ENCODE measurements around the gene TBCD.

The TBCD gene

GRCh38 chr17:82917699-82918345, 166.0 kb downstream of the TBCD start:
- H3K27ac ChIP-seq (ENCODE audit: extremely low read depth, low read depth, low read length) = no peak overlapping the region
- H3K4me3 ChIP-seq (ENCODE audit: low read depth, low read length) = no peak overlapping the region
- H3K36me3 ChIP-seq (ENCODE audit: control insufficient read depth in 2 of 2, insufficient read depth in 1 of 2, low read length in 2 of 2) = peaks cover 0 to 40% of the 10 kb centered on the region in 2 experiments; a peak in 2 of 3 replicates
- no peaks in the 10 kb centered on the region for H3K4me1 ChIP-seq (ENCODE audit: control insufficient read depth, insufficient read depth, low read length)
- CTCF ChIA-PET = interaction anchor here (0.6 to 1.8 kb wide), 12 partner anchors 9 to 237 kb away, joined by 3 to 7 read pairs (median 4); no protein-coding TSS in a partner anchor
- no peak for TF ChIP-seq KLF8 (tag by site-specific recombination; IDR thresholded peaks at IDR 0.05)
- TF ChIP-seq ZNF654 (tag by site-specific recombination; IDR thresholded peaks at IDR 0.05; ENCODE audit: low read depth) = peak; percentile 33
- TF ChIP-seq ZNF19 (tag by site-specific recombination; IDR thresholded peaks at IDR 0.05; ENCODE audit: low read depth) = no peak
- H3K9me3 ChIP-seq (ENCODE audit: control insufficient read depth, insufficient read depth, low read depth, low read length) = no peaks in the 10 kb centered on the region
- POLR2A ChIA-PET = no interaction called here

- H3K4me1 ChIP-seq (ENCODE audit: control insufficient read depth, insufficient read depth, low read length) = no peaks in the 10 kb centered on the region
- no peak overlapping the region for H3K27ac ChIP-seq (ENCODE audit: extremely low read depth, low read depth, low read length)
- POLR2A ChIA-PET = no interaction called here
- TF ChIP-seq CTCF (tag by site-specific recombination; IDR thresholded peaks at IDR 0.05) = no peak
- no peak for TF ChIP-seq ZNF2 (tag by site-specific recombination; IDR thresholded peaks at IDR 0.05)
- TF ChIP-seq ZNF48 (tag by site-specific recombination; IDR thresholded peaks at IDR 0.05) = no peak
- peaks cover 0 to 37% of the 10 kb centered on the region in 2 experiments; a peak in 2 of 3 replicates for H3K36me3 ChIP-seq (ENCODE audit: control insufficient read depth in 2 of 2, insufficient read depth in 1 of 2, low read length in 2 of 2)
- H3K9me3 ChIP-seq (ENCODE audit: control insufficient read depth, insufficient read depth, low read depth, low read length) = no peaks in the 10 kb centered on the region
- CTCF ChIA-PET = interaction anchor here (0.7 to 1.4 kb wide), 2 partner anchors 23 to 136 kb away, joined by 3 to 6 read pairs; no protein-coding TSS in a partner anchor
- no peak overlapping the region for H3K4me3 ChIP-seq (ENCODE audit: low read depth, low read length)
Measured at GRCh38 chr17:82918508-82918907, 166.6 kb downstream of the TBCD start.

- peaks cover 0 to 42% of the 10 kb centered on the region in 2 experiments; a peak in 2 of 3 replicates for H3K36me3 ChIP-seq (ENCODE audit: control insufficient read depth in 2 of 2, insufficient read depth in 1 of 2, low read length in 2 of 2)
- no peaks in the 10 kb centered on the region for H3K4me1 ChIP-seq (ENCODE audit: control insufficient read depth, insufficient read depth, low read length)
- no peak overlapping the region for H3K4me3 ChIP-seq (ENCODE audit: low read depth, low read length)
- ChIA-PET POLR2A (no interaction called here), CTCF (interaction anchor here (0.6 to 1.3 kb wide), 3 partner anchors 138 to 377 kb away, joined by 3 to 5 read pairs (median 4); no protein-coding TSS in a partner anchor)
- no peak for TF ChIP-seq ZSCAN16 (tag by site-specific recombination; IDR thresholded peaks at IDR 0.05)
- no peak for TF ChIP-seq ZNF513 (tag by site-specific recombination; IDR thresholded peaks at IDR 0.05)
- no peak for TF ChIP-seq ZBTB44 (tag by site-specific recombination; IDR thresholded peaks at IDR 0.05)
- TF ChIP-seq ZNF624 (tag by site-specific recombination; IDR thresholded peaks at IDR 0.05) = no peak
- no peak for TF ChIP-seq SP3 (tag by site-specific recombination; IDR thresholded peaks at IDR 0.05)
- no peak for TF ChIP-seq ZNF362 (tag by site-specific recombination; IDR thresholded peaks at IDR 0.05)
- H3K27ac ChIP-seq (ENCODE audit: extremely low read depth, low read depth, low read length) = no peak overlapping the region
- no peaks in the 10 kb centered on the region for H3K9me3 ChIP-seq (ENCODE audit: control insufficient read depth, insufficient read depth, low read depth, low read length)
Measured at GRCh38 chr17:82920150-82920549, 168.3 kb downstream of the TBCD start.

Measured in HEK293 (cell line).